ENCODE measurements around the gene FMNL2. TPM values are rescaled to one million over a fixed set of nuclear protein-coding genes. Genes with fewer than 3 reads are reported as not detected.

Gene FMNL2
- total RNA-seq, 1 experiment from 2014 or later: 43.1 TPM

DNA sequence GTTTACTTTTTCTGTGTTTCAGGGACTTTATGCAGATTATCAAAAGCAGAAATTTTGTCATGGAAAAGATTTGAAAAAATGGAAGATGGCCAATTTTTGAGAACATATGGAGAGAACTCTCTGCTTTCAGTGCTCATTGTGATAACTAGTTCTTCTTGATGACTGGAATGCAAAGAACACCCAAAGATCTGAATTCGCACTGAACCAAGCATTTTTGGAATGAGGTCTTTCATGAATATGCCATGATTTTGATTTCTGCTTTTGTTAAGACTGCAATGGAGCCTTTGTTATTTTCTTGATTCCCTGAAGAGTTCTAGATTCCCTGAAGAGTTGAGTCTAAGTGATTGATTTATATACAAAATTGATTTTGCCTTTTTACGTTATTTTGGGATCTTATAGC lies 124.1 kb downstream of the FMNL2 start:
- intact Hi-C loops (cut with micrococcal nuclease; ENCODE audit: unreplicated experiment): no loop called here
- CTCF ChIA-PET: no interaction called here
- DNase-seq (ENCODE audit: low spot score): no peak
- no peaks in the 10 kb centered on the region for H3K27me3 ChIP-seq (replicated peaks; ENCODE audit: insufficient read depth, low read depth, low read length, poor library complexity)
- H3K36me3 ChIP-seq (ENCODE audit: insufficient read depth, low read length, poor library complexity, severe bottlenecking): no peaks in the 10 kb centered on the region
- H3K27ac ChIP-seq (ENCODE audit: low read depth, low read length, poor library complexity, severe bottlenecking): no peak overlapping the region
- H3K4me1 ChIP-seq (ENCODE audit: insufficient read depth, low read length, poor library complexity, severe bottlenecking): peaks cover 3% of the 10 kb centered on the region
- POLR2A ChIA-PET (ENCODE audit: low non-redundant PET): no interaction called here
- no peak for TF ChIP-seq EZH2 (IDR thresholded peaks at IDR 0.05; ENCODE audit: borderline replicate concordance, low read depth, low read length, poor library complexity, severe bottlenecking)
- BruUV-seq (replicated peaks): no TSS peak
- no peaks in the 10 kb centered on the region for H3K9me3 ChIP-seq (ENCODE audit: low read depth, low read length, poor library complexity, severe bottlenecking)
- no peak overlapping the region for H3K4me3 ChIP-seq (ENCODE audit: low read depth, low read length, poor library complexity, severe bottlenecking)

DNA sequence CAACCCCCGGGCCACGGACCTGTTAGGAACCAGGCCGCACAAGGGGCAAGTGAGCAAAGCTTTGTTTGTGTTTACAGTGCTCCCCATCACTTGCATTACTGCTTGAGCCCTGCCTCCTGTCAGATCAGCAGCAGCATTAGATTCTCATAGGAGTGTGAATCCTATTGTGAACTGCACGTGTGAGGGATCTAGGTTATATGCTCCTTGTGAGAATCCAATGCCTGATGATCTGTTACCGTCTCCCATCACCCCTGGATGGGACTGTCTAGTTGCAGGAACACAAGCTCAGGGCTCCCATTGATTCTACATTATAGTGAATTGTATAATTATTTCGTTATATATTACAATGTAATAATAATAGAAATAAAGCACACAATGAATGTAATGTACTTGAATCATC lies 125.6 kb downstream of the FMNL2 start:
- DNase-seq (ENCODE audit: low spot score): no peak
- H3K27me3 ChIP-seq (replicated peaks; ENCODE audit: insufficient read depth, low read depth, low read length, poor library complexity): no peaks in the 10 kb centered on the region
- no TSS peak for BruUV-seq (replicated peaks)
- CTCF ChIA-PET: no interaction called here
- H3K27ac ChIP-seq (ENCODE audit: low read depth, low read length, poor library complexity, severe bottlenecking): no peak overlapping the region
- TF ChIP-seq EZH2 (IDR thresholded peaks at IDR 0.05; ENCODE audit: borderline replicate concordance, low read depth, low read length, poor library complexity, severe bottlenecking): no peak
- no peaks in the 10 kb centered on the region for H3K9me3 ChIP-seq (ENCODE audit: low read depth, low read length, poor library complexity, severe bottlenecking)
- POLR2A ChIA-PET (ENCODE audit: low non-redundant PET): no interaction called here
- H3K4me1 ChIP-seq (ENCODE audit: insufficient read depth, low read length, poor library complexity, severe bottlenecking): peaks cover 18% of the 10 kb centered on the region
- H3K4me3 ChIP-seq (ENCODE audit: low read depth, low read length, poor library complexity, severe bottlenecking): no peak overlapping the region
- H3K36me3 ChIP-seq (ENCODE audit: insufficient read depth, low read length, poor library complexity, severe bottlenecking): no peaks in the 10 kb centered on the region
- intact Hi-C loops (cut with micrococcal nuclease; ENCODE audit: unreplicated experiment): no loop called here

DNA sequence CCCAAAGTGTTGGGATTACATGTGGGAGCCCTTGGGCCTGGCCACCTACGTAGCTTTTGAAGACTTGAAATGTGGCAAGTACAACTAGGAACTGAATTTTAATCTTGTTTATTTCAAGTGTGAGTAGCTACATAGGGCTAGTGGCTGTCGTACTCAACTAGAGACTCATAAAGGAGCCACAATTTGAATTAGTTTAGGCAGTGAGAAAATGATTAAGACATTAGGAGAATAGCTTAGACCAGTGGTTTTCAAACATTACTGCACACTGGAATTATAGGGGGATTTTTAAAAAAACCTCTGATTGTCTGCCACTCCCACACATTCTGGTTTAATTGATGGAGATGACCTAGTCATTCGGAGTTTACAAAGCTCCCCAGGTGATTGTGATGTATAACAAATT lies 127.1 kb downstream of the FMNL2 start:
- intact Hi-C loops (cut with micrococcal nuclease; ENCODE audit: unreplicated experiment): no loop called here
- ChIA-PET CTCF (no interaction called here), POLR2A (ENCODE audit: low non-redundant PET) (no interaction called here)
- H3K27ac ChIP-seq (ENCODE audit: low read depth, low read length, poor library complexity, severe bottlenecking): no peak overlapping the region
- no peaks in the 10 kb centered on the region for H3K27me3 ChIP-seq (replicated peaks; ENCODE audit: insufficient read depth, low read depth, low read length, poor library complexity)
- no peaks in the 10 kb centered on the region for H3K9me3 ChIP-seq (ENCODE audit: low read depth, low read length, poor library complexity, severe bottlenecking)
- no peak for TF ChIP-seq EZH2 (IDR thresholded peaks at IDR 0.05; ENCODE audit: borderline replicate concordance, low read depth, low read length, poor library complexity, severe bottlenecking)
- TF ChIP-seq, protein P1, sequence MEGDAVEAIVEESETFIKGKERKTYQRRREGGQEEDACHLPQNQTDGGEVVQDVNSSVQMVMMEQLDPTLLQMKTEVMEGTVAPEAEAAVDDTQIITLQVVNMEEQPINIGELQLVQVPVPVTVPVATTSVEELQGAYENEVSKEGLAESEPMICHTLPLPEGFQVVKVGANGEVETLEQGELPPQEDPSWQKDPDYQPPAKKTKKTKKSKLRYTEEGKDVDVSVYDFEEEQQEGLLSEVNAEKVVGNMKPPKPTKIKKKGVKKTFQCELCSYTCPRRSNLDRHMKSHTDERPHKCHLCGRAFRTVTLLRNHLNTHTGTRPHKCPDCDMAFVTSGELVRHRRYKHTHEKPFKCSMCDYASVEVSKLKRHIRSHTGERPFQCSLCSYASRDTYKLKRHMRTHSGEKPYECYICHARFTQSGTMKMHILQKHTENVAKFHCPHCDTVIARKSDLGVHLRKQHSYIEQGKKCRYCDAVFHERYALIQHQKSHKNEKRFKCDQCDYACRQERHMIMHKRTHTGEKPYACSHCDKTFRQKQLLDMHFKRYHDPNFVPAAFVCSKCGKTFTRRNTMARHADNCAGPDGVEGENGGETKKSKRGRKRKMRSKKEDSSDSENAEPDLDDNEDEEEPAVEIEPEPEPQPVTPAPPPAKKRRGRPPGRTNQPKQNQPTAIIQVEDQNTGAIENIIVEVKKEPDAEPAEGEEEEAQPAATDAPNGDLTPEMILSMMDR (conservative IDR thresholded peaks at IDR 0.05; ENCODE audit: low read depth, low read length): no peak
- BruUV-seq (replicated peaks): no TSS peak
- H3K36me3 ChIP-seq (ENCODE audit: insufficient read depth, low read length, poor library complexity, severe bottlenecking): no peaks in the 10 kb centered on the region
- DNase-seq (ENCODE audit: low spot score): no peak
- peaks cover 29% of the 10 kb centered on the region for H3K4me1 ChIP-seq (ENCODE audit: insufficient read depth, low read length, poor library complexity, severe bottlenecking)
- H3K4me3 ChIP-seq (ENCODE audit: low read depth, low read length, poor library complexity, severe bottlenecking): no peak overlapping the region

DNA sequence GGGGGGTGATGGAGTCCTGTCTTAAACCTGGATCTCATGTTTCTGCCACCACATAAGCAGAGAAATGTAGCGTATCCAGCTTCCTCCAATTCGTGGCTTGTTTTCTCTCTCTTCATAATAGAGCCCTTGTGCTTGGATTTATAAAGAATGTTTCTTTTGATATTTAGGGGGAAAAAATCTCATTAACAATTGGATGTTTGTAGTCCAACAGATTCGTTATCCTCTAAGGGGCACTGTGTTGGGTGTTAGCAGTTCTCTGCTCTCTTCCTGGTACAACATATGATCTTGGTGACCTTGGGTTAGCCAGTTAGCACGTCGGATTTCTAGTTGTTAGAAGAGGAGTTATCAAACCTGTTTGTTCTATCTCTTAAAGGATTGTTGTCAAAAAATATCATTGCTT lies 127.8 kb downstream of the FMNL2 start:
- BruUV-seq (replicated peaks): no TSS peak
- no peaks in the 10 kb centered on the region for H3K27me3 ChIP-seq (replicated peaks; ENCODE audit: insufficient read depth, low read depth, low read length, poor library complexity)
- ChIA-PET CTCF (no interaction called here), POLR2A (ENCODE audit: low non-redundant PET) (no interaction called here)
- no peaks in the 10 kb centered on the region for H3K9me3 ChIP-seq (ENCODE audit: low read depth, low read length, poor library complexity, severe bottlenecking)
- H3K27ac ChIP-seq (ENCODE audit: low read depth, low read length, poor library complexity, severe bottlenecking): no peak overlapping the region
- no peak for DNase-seq (ENCODE audit: low spot score)
- no peak overlapping the region for H3K4me3 ChIP-seq (ENCODE audit: low read depth, low read length, poor library complexity, severe bottlenecking)
- H3K36me3 ChIP-seq (ENCODE audit: insufficient read depth, low read length, poor library complexity, severe bottlenecking): no peaks in the 10 kb centered on the region
- intact Hi-C loops (cut with micrococcal nuclease; ENCODE audit: unreplicated experiment): no loop called here
- TF ChIP-seq EZH2 (IDR thresholded peaks at IDR 0.05; ENCODE audit: borderline replicate concordance, low read depth, low read length, poor library complexity, severe bottlenecking): no peak
- TF ChIP-seq, protein P1 (conservative IDR thresholded peaks at IDR 0.05; ENCODE audit: low read depth, low read length): no peak
- H3K4me1 ChIP-seq (ENCODE audit: insufficient read depth, low read length, poor library complexity, severe bottlenecking): peaks cover 35% of the 10 kb centered on the region

Data from A673 (cell line).